IMR-90 (cell line): Measurements from ENCODE around the gene TNFRSF11A. TPM values are rescaled to one million over a fixed set of nuclear protein-coding genes. Genes with fewer than 3 reads are reported as not detected.
A peak's percentile ranks its signal among the peaks of the same experiment; 100 is the strongest.

Source experiments
- ATAC-seq: fragments of 200-7000 bp; cut with Tn5 transposase; 2 replicates; pipeline ENCODE4 v1.9.1; 2020; ENCODE audit warnings: low read depth, mild to moderate bottlenecking, moderate library complexity
- BruUV-seq: library from RNA; stranded (reverse); fragments of 400-500 nt; replicated peaks from 2 replicates; lab custom pipeline; 2021; lab: Mats Ljungman, UMichigan
- CTCF ChIA-PET: fragments of 300-600 bp; formaldehyde crosslinking; extraction: SDS; loops from one replicate; lab custom pipeline; 2021; ENCODE audit warnings: antibody characterized with exemption; lab: Yijun Ruan, JAX
- POLR2A ChIA-PET: fragments of 300-600 bp; sonication (Branson Sonifier 250); formaldehyde crosslinking; loops from one replicate; lab custom pipeline; 2022; ENCODE audit warnings: antibody characterized with exemption; ENCODE audit not compliant: unreplicated experiment; lab: Charles Lee
- DNase-seq: peaks from one replicate; pipeline ENCODE4 v3.0.0; 2013
- H2AFZ ChIP-seq: replicated peaks from 2 replicates; pipeline ENCODE3; 2013; ENCODE audit warnings: low read length, mild to moderate bottlenecking; ENCODE audit not compliant: poor library complexity
- H2AK5ac ChIP-seq: 2 replicates; pipeline ENCODE4 v1.6.1; 2013; ENCODE audit warnings: low read depth, low read length, inconsistent platforms
- H2AK9ac ChIP-seq: replicated peaks from 2 replicates; pipeline ENCODE3; 2013; ENCODE audit warnings: mild to moderate bottlenecking, low read depth, low read length, moderate library complexity; ENCODE audit not compliant: poor library complexity
- H2BK120ac ChIP-seq: 2 replicates; pipeline ENCODE4 v1.6.1; 2013; ENCODE audit warnings: low read depth, low read length, inconsistent platforms
- H2BK15ac ChIP-seq: 3 replicates; pipeline ENCODE4 v1.6.1; 2013; ENCODE audit warnings: low read depth, low read length, inconsistent platforms
- H2BK20ac ChIP-seq: 2 replicates; pipeline ENCODE4 v1.6.1; 2013; ENCODE audit warnings: low read depth, mild to moderate bottlenecking, inconsistent platforms, low read length, moderate library complexity
- H2BK5ac ChIP-seq: 2 replicates; pipeline ENCODE4 v1.6.1; 2013; ENCODE audit warnings: mild to moderate bottlenecking, low read depth, low read length, inconsistent platforms; ENCODE audit not compliant: poor library complexity, severe bottlenecking
- H3K14ac ChIP-seq: replicated peaks from 2 replicates; pipeline ENCODE4 v1.6.1; 2013; ENCODE audit warnings: low read depth, low read length, inconsistent platforms
- H3K18ac ChIP-seq: 2 replicates; pipeline ENCODE4 v1.6.1; 2013; ENCODE audit warnings: low read depth, low read length, control low read depth
- H3K23ac ChIP-seq: 2 replicates; pipeline ENCODE4 v1.6.1; 2013; ENCODE audit warnings: low read depth, low read length, inconsistent platforms
- H3K27ac ChIP-seq: 2 replicates; pipeline ENCODE4 v1.5.1; 2013; ENCODE audit warnings: mild to moderate bottlenecking, control low read depth, low read length; ENCODE audit not compliant: insufficient read depth
- H3K27me3 ChIP-seq: 2 replicates; pipeline ENCODE4 v1.6.1; 2013; ENCODE audit warnings: low read length; ENCODE audit not compliant: control insufficient read depth, insufficient read depth
- H3K36me3 ChIP-seq: 2 replicates; pipeline ENCODE4 v1.6.1; 2013; ENCODE audit warnings: low read length, mixed read lengths; ENCODE audit not compliant: control insufficient read depth, insufficient read depth
- H3K4ac ChIP-seq: 2 replicates; pipeline ENCODE4 v1.6.1; 2013; ENCODE audit warnings: low read depth, low read length, inconsistent platforms
- H3K4me1 ChIP-seq: 2 replicates; pipeline ENCODE4 v1.6.1; 2013; ENCODE audit warnings: low read length, mixed read lengths; ENCODE audit not compliant: control insufficient read depth, insufficient read depth
- H3K4me2 ChIP-seq: 2 replicates; pipeline ENCODE4 v1.6.1; 2013; ENCODE audit warnings: low read depth, mild to moderate bottlenecking, control low read depth, low read length, moderate library complexity
- H3K4me3 ChIP-seq: 2 replicates; pipeline ENCODE4 v1.5.1; 2013; ENCODE audit warnings: low read depth, mild to moderate bottlenecking, control low read depth, low read length, moderate library complexity; ENCODE audit not compliant: insufficient read depth
- H3K56ac ChIP-seq: 2 replicates; pipeline ENCODE4 v1.6.1; 2013; ENCODE audit warnings: low read length, inconsistent platforms; ENCODE audit not compliant: insufficient read depth; ENCODE audit errors: extremely low read depth
- H3K79me1 ChIP-seq, 2 experiments: 2 replicates each; pipeline ENCODE4 v1.6.1; 2013; ENCODE audit warnings: low read length in 2 of 2, inconsistent platforms in 1 of 2, low read depth in 1 of 2
- H3K9ac ChIP-seq: 2 replicates; pipeline ENCODE4 v1.6.1; 2013; ENCODE audit warnings: low read depth, low read length, control low read depth
- H3K9me1 ChIP-seq: 2 replicates; pipeline ENCODE4 v1.6.1; 2013; ENCODE audit warnings: low read length, inconsistent platforms; ENCODE audit not compliant: insufficient read depth
- H3K9me3 ChIP-seq: 2 replicates; pipeline ENCODE4 v1.6.1; 2013; ENCODE audit warnings: low read length; ENCODE audit not compliant: control insufficient read depth, insufficient read depth
- H4K20me1 ChIP-seq: 2 replicates; pipeline ENCODE4 v1.6.1; 2013; ENCODE audit warnings: low read length, inconsistent platforms; ENCODE audit not compliant: insufficient read depth
- H4K5ac ChIP-seq: 2 replicates; pipeline ENCODE4 v1.6.1; 2013; ENCODE audit warnings: mild to moderate bottlenecking, low read depth, low read length, control low read depth
- H4K8ac ChIP-seq, 2 experiments: 2 replicates each; pipeline ENCODE4 v1.6.1; 2013; ENCODE audit warnings: low read depth in 2 of 2, low read length in 2 of 2, control low read depth in 1 of 2, inconsistent platforms in 1 of 2
- H4K91ac ChIP-seq: 2 replicates; pipeline ENCODE4 v1.6.1; 2013; ENCODE audit warnings: low read depth, low read length, inconsistent platforms; ENCODE audit not compliant: insufficient read depth
- BHLHE40 ChIP-seq: fragments of 150-350 bp; IDR thresholded peaks from 2 replicates; pipeline ENCODE4 v1.6.1; 2016; ENCODE audit warnings: mild to moderate bottlenecking, low read depth, low read length
- CEBPB ChIP-seq: IDR thresholded peaks from 2 replicates; pipeline ENCODE4 v1.6.1; 2012; ENCODE audit warnings: low read depth, low read length, improper control_type of control experiment
- FOS ChIP-seq: fragments of 150-350 bp; IDR thresholded peaks from 2 replicates; pipeline ENCODE4 v1.6.1; 2016; ENCODE audit warnings: low read depth, low read length
- MAFK ChIP-seq: IDR thresholded peaks from 2 replicates; pipeline ENCODE4 v1.6.1; 2012; ENCODE audit warnings: low read depth, low read length, improper control_type of control experiment
- MXI1 ChIP-seq: IDR thresholded peaks from 2 replicates; pipeline ENCODE4 v1.6.1; 2012; ENCODE audit warnings: low read depth, mild to moderate bottlenecking, low read length, moderate library complexity, borderline replicate concordance
- NFE2L2 ChIP-seq: fragments of 150-350 bp; IDR thresholded peaks from 2 replicates; pipeline ENCODE4 v1.6.1; 2016; ENCODE audit warnings: low read depth, mild to moderate bottlenecking, low read length
- POLR2A ChIP-seq: IDR thresholded peaks from 2 replicates; pipeline ENCODE4 v1.6.1; 2012; ENCODE audit warnings: mild to moderate bottlenecking, low read depth, low read length
- RAD21 ChIP-seq: IDR thresholded peaks from 2 replicates; pipeline ENCODE4 v1.6.1; 2012; ENCODE audit warnings: low read length, improper control_type of control experiment
- RCOR1 ChIP-seq: IDR thresholded peaks from 2 replicates; pipeline ENCODE4 v1.6.1; 2012; ENCODE audit warnings: mild to moderate bottlenecking, low read length, improper control_type of control experiment; ENCODE audit not compliant: insufficient replicate concordance
- SMC3 ChIP-seq: fragments of 150-350 bp; IDR thresholded peaks from 2 replicates; pipeline ENCODE4 v1.6.1; 2016; ENCODE audit warnings: low read depth, mild to moderate bottlenecking, antibody characterized with exemption, low read length, moderate library complexity
- WGBS, 2 experiments: methylation state at CpG; one replicate each; pipeline versions ENCODE4 v1.1.5 to v1.1.7; 2013; ENCODE audit warnings: missing lambda C conversion rate in 2 of 2; ENCODE audit not compliant: insufficient read length in 1 of 2; ENCODE audit errors: extremely low coverage in 2 of 2; 5-methylcytosine and 5-hydroxymethylcytosine counted together
- dilution Hi-C: fragments of 300-500 bp; cut with HindIII; formaldehyde crosslinking; loops from one replicate; pipeline ENCODE4 v1.14.3; 2018; ENCODE audit warnings: low sequenced_read_pairs; ENCODE audit not compliant: unreplicated experiment
- in situ Hi-C: fragments of 300-500 bp; cut with MboI; formaldehyde crosslinking; loops from 3 replicates; pipeline ENCODE4 v1.14.3; 2019; ENCODE audit warnings: low sequenced_read_pairs, inconsistent platforms, mixed read lengths
- intact Hi-C: fragments of 100-400 bp; cut with micrococcal nuclease; formaldehyde crosslinking; loops from 2 replicates; pipeline ENCODE4 v1.10.0; 2022
- polyA plus RNA-seq, 3 experiments: library from polyadenylated mRNA; depleted of rRNA; stranded (reverse); fragments of >200 nt; gene quantifications; 2 replicates each; pipeline ENCODE4 v1.2.3, GENCODE V29; 2012; ENCODE audit warnings: low replicate concordance in 1 of 3
- total RNA-seq: library from RNA; depleted of rRNA; stranded (reverse); fragments of >200 nt; gene quantifications from 2 replicates; pipeline ENCODE4 v1.2.3, GENCODE V29; 2012
- TF ChIP-seq, protein P1 (sequence below): fragments of 150-350 bp; IDR thresholded peaks from 2 replicates; pipeline ENCODE4 v1.6.1; 2016; ENCODE audit warnings: low read depth, mild to moderate bottlenecking, low read length, moderate library complexity, borderline replicate concordance
- TF ChIP-seq, protein P2 (sequence below): fragments of 150-350 bp; IDR thresholded peaks from 2 replicates; pipeline ENCODE4 v1.6.1; 2017; ENCODE audit warnings: mild to moderate bottlenecking, antibody characterized with exemption, low read length, low read depth

Gene TNFRSF11A
- total and polyA plus RNA-seq, 2 of the 4 experiments (the other 2 are of a cell fraction): under 0.01 TPM; not detected in 1

DNA sequence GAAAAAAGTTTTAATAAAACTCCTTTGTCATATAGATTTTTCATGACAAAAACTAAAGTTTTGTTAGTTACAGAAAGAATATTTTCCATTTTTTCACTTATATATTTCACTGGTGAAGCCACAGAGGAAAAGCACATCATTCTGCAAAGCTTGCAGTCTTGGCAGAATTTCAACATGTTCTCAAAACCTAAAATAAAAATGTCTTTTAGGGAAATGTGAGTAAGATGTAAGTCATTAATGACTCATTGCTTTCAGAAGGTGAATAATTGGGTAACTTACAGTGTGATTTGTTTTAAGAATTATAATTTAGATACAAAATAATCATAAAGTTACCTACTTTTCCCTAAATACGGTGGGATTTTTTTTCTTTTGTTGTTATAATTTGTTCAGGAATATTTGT, 43.4 kb upstream of the TNFRSF11A start:
- in situ Hi-C loops (loop anchor here (25.0 kb wide), 1 partner anchor 281 kb away; no protein-coding TSS in a partner anchor), dilution Hi-C loops (no loop called here), intact Hi-C loops (no loop called here)
- no CpG with 5 or more reads among the region's 1 CpG for WGBS, 2 experiments
- Histone ChIP-seq H3K79me1 (peaks cover 3 to 15% of the 10 kb centered on the region in 2 experiments; a peak in 2 of 4 replicates), H2BK120ac (no peak overlapping the region), H2BK15ac (no peak overlapping the region), H4K20me1 (no peaks in the 10 kb centered on the region), H4K5ac (no peak overlapping the region), H2AK5ac (no peak overlapping the region), H3K4me1 (peaks cover 7% of the 10 kb centered on the region), H3K27ac (no peak overlapping the region), H4K91ac (no peak overlapping the region), H2BK20ac (no peak overlapping the region), H3K56ac (no peak overlapping the region), H3K27me3 (no peaks in the 10 kb centered on the region), H3K4me2 (peak overlapping the region; percentile 71), H3K14ac (no peak overlapping the region), H2AK9ac (no peak overlapping the region), H3K9me1 (peaks cover 3% of the 10 kb centered on the region; the same call in 1 of the 2 replicates), H3K18ac (no peak overlapping the region), H3K9me3 (no peaks in the 10 kb centered on the region), H3K23ac (no peak overlapping the region), H3K4ac (no peak overlapping the region), H3K9ac (no peak overlapping the region), H4K8ac (no peak overlapping the region), H2BK5ac (peak overlapping the region; percentile 90), H3K36me3 (peaks cover 8% of the 10 kb centered on the region; the same call in 1 of the 2 replicates), H3K4me3 (no peak overlapping the region), H2AFZ (no peak overlapping the region)
- ATAC-seq: peak; percentile 67
- BruUV-seq: no TSS peak
- TF ChIP-seq MAFK: peak; percentile 69
- TF ChIP-seq SMC3: no peak
- TF ChIP-seq FOS: peak; percentile 66; the same call in 1 of the 2 replicates
- TF ChIP-seq, protein P1, sequence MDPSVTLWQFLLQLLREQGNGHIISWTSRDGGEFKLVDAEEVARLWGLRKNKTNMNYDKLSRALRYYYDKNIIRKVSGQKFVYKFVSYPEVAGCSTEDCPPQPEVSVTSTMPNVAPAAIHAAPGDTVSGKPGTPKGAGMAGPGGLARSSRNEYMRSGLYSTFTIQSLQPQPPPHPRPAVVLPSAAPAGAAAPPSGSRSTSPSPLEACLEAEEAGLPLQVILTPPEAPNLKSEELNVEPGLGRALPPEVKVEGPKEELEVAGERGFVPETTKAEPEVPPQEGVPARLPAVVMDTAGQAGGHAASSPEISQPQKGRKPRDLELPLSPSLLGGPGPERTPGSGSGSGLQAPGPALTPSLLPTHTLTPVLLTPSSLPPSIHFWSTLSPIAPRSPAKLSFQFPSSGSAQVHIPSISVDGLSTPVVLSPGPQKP: no peak
- no peak for TF ChIP-seq NFE2L2
- peak; percentile 68 for TF ChIP-seq CEBPB
- no peak for TF ChIP-seq MXI1
- TF ChIP-seq, protein P2, sequence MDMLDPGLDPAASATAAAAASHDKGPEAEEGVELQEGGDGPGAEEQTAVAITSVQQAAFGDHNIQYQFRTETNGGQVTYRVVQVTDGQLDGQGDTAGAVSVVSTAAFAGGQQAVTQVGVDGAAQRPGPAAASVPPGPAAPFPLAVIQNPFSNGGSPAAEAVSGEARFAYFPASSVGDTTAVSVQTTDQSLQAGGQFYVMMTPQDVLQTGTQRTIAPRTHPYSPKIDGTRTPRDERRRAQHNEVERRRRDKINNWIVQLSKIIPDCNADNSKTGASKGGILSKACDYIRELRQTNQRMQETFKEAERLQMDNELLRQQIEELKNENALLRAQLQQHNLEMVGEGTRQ: no peak
- no peak for TF ChIP-seq POLR2A
- no peak for TF ChIP-seq RAD21
- no peak for TF ChIP-seq RCOR1
- TF ChIP-seq BHLHE40: no peak
- ChIA-PET CTCF (no interaction called here), POLR2A (no interaction called here)
- peak; percentile 88 for DNase-seq
